Smooth muscle cell (in vitro differentiated cells): ENCODE measurements around the gene ELAPOR1. TPM values are rescaled to one million over a fixed set of nuclear protein-coding genes. Genes with fewer than 3 reads are reported as not detected.
A peak's percentile ranks its signal among the peaks of the same experiment; 100 is the strongest.

Source experiments
- DNase-seq: peaks from one replicate; lab custom pipeline; 2025; ENCODE audit not compliant: unreplicated experiment; lab: John Stamatoyannopoulos, UW
- H2AFZ ChIP-seq: fragments of 200-600 bp; sonication (generic); 2 replicates; pipeline ENCODE4 v1.6.0; 2016; ENCODE audit warnings: antibody characterized with exemption, low read depth, mild to moderate bottlenecking
- H3F3A ChIP-seq: fragments of 200-600 bp; sonication (generic); 2 replicates; pipeline ENCODE4 v1.6.0; 2017; ENCODE audit warnings: antibody characterized with exemption, low read depth
- H3K27ac ChIP-seq: fragments of 200-600 bp; sonication (generic); 2 replicates; pipeline ENCODE4 v1.5.1; 2016; ENCODE audit warnings: low read depth, mild to moderate bottlenecking
- H3K27me3 ChIP-seq: fragments of 200-600 bp; sonication (generic); 2 replicates; pipeline ENCODE4 v1.6.1; 2016; ENCODE audit warnings: low read depth, mild to moderate bottlenecking
- H3K36me3 ChIP-seq: fragments of 200-600 bp; sonication (generic); 2 replicates; pipeline ENCODE4 v1.5.1; 2016; ENCODE audit warnings: low read depth
- H3K4me1 ChIP-seq: fragments of 200-600 bp; sonication (generic); 2 replicates; pipeline ENCODE4 v1.5.1; 2016; ENCODE audit warnings: low read depth
- H3K4me2 ChIP-seq: fragments of 200-600 bp; sonication (generic); 2 replicates; pipeline ENCODE4 v1.6.0; 2016; ENCODE audit warnings: mild to moderate bottlenecking
- H3K4me3 ChIP-seq: fragments of 200-600 bp; sonication (generic); 2 replicates; pipeline ENCODE4 v1.5.1; 2016; ENCODE audit warnings: mild to moderate bottlenecking
- H3K79me2 ChIP-seq: fragments of 200-600 bp; sonication (generic); 2 replicates; pipeline ENCODE4 v1.6.0; 2016; ENCODE audit warnings: low read depth, mild to moderate bottlenecking
- H3K9ac ChIP-seq: fragments of 200-600 bp; sonication (generic); 2 replicates; pipeline ENCODE4 v1.6.0; 2016; ENCODE audit warnings: low read depth
- H3K9me3 ChIP-seq: fragments of 200-600 bp; sonication (generic); replicated peaks from 2 replicates; pipeline ENCODE4 v1.5.1; 2016; ENCODE audit warnings: low read depth
- H4K20me1 ChIP-seq: fragments of 200-600 bp; sonication (generic); 2 replicates; pipeline ENCODE4 v1.6.0; 2016; ENCODE audit warnings: low read depth
- CTCF ChIP-seq: fragments of 200-600 bp; sonication (generic); IDR thresholded peaks from 2 replicates; pipeline ENCODE4 v1.5.1; 2017; ENCODE audit warnings: borderline replicate concordance, mild to moderate bottlenecking, antibody characterized with exemption; ENCODE audit not compliant: insufficient read depth, poor library complexity, severe bottlenecking
- WGBS: methylation state at CpG from one replicate; pipeline ENCODE4 v1.1.7; 2016; ENCODE audit warnings: low lambda C conversion rate; 5-methylcytosine and 5-hydroxymethylcytosine counted together
- polyA plus RNA-seq: library from polyadenylated mRNA; unstranded; fragments of >200 nt; fragmentation: Nextera tagmentation; extraction: Ambion mirVana; gene quantifications from 2 replicates; pipeline ENCODE4 v1.2.1, GENCODE V29; 2016
- total RNA-seq: library from RNA; depleted of rRNA; stranded (reverse); fragments of >200 nt; gene quantifications from 2 replicates; pipeline ENCODE4 v1.2.3, GENCODE V29; 2014

ELAPOR1 gene
- total and polyA plus RNA-seq, 2 experiments from 2014 or later: 3.5 TPM

DNA sequence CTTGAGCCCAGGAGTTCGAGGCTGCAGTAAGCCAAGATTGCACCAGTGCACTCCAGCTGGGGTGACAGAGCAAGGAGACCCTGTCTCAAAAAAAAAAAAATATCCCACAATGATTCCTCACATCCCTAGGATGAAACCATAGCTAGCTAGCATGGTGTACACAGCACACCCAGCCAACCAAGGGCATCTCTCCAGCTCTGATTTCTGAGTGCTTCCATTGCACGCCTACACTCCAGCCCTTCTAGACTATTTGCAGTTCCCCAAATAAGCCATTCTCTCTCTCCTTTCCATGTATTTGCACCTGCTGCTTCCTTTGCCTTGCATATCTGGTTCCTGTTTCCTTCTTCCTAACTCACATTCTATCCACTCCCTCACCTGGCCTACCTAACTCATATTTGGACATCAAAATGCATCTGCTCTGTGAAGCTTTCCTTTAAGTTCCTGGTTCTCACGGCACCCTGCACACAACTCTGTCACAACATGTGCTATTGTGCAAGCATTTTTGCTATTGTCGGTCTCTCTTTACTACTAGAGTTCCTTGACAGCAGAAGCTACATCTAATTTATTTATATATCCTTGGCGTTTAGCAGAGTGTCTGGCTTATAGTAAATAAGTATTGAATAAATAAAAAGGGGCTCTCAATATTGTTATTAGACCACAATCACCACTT is 2.4 kb upstream of the ELAPOR1 start:
- DNase-seq: no peak
- Histone ChIP-seq H3K79me2 (no peaks in the 10 kb centered on the region), H3K9ac (peak overlapping the region; percentile 92), H3K4me1 (no peaks in the 10 kb centered on the region), H3K36me3 (no peaks in the 10 kb centered on the region), H3K27me3 (peaks cover 44% of the 10 kb centered on the region), H3K27ac (peak overlapping the region; percentile 76), H4K20me1 (no peaks in the 10 kb centered on the region), H3F3A (no peaks in the 10 kb centered on the region), H3K4me2 (no peak overlapping the region), H3K9me3 (no peaks in the 10 kb centered on the region), H2AFZ (no peak overlapping the region), H3K4me3 (no peak overlapping the region)
- no peak for TF ChIP-seq CTCF
- 83% methylated on average over 5 of the region's 5 CpGs for WGBS

DNA sequence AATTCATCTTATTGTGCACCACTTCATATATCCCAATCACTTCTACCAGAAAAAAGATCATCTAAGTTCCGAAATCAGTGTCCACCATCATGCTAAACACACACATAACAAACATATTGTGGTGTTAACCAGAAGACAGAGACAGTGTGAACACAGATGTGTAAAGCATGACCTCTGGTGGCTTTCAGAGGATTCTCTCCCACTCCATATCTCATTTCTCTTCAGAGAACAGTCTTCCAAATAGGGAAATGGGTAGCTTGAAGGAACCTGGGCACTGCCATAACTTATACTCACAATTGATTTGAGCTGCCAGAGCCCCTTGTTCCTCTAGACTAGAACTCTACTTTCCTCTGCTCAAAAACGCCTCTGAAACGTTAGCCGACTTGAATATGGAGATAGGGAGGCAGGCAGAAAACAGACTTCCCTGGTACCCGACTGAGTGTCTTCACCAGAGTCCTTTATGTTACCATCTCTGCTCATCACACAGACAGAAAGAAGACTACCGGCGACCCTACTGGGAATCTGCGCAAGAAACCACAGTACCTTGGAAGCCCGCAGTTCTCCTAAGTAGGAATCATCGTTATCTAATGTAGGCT is 1.8 kb upstream of the ELAPOR1 start:
- H4K20me1 ChIP-seq: no peaks in the 10 kb centered on the region
- WGBS: 48% methylated on average over 10 of the region's 10 CpGs
- peak overlapping the region; percentile 50 for H3K4me3 ChIP-seq
- no peaks in the 10 kb centered on the region for H3K4me1 ChIP-seq
- peak; percentile 23 for TF ChIP-seq CTCF
- peak overlapping the region; percentile 92 for H3K9ac ChIP-seq
- no peaks in the 10 kb centered on the region for H3F3A ChIP-seq
- no peak overlapping the region for H2AFZ ChIP-seq
- H3K36me3 ChIP-seq: no peaks in the 10 kb centered on the region
- H3K27me3 ChIP-seq: peaks cover 44% of the 10 kb centered on the region
- peak overlapping the region; percentile 76 for H3K27ac ChIP-seq
- H3K79me2 ChIP-seq: no peaks in the 10 kb centered on the region
- H3K9me3 ChIP-seq: no peaks in the 10 kb centered on the region
- peak overlapping the region; percentile 86 for H3K4me2 ChIP-seq
- no peak for DNase-seq

- DNase-seq: peak; percentile 89
- no peaks in the 10 kb centered on the region for H3K79me2 ChIP-seq
- peak overlapping the region; percentile 76 for H3K27ac ChIP-seq
- peak overlapping the region; percentile 2 for H2AFZ ChIP-seq
- peak overlapping the region; percentile 50 for H3K4me3 ChIP-seq
- no peaks in the 10 kb centered on the region for H3K9me3 ChIP-seq
- peak overlapping the region; percentile 86 for H3K4me2 ChIP-seq
- no peaks in the 10 kb centered on the region for H3K36me3 ChIP-seq
- peaks cover 44% of the 10 kb centered on the region for H3K27me3 ChIP-seq
- WGBS: 10% methylated on average over 31 of the region's 31 CpGs
- peak; percentile 98 for TF ChIP-seq CTCF
- no peaks in the 10 kb centered on the region for H4K20me1 ChIP-seq
- no peaks in the 10 kb centered on the region for H3F3A ChIP-seq
- peak overlapping the region; percentile 92 for H3K9ac ChIP-seq
- no peaks in the 10 kb centered on the region for H3K4me1 ChIP-seq
Measured at GRCh38 chr1:109112652-109113285, 1.1 kb upstream of the ELAPOR1 start.
